Activated T-helper 17 cell treated with anti-CD3 and anti-CD28 coated beads, Interleukin-2, amount 50 U/mL, for 72 hours (primary cell): ENCODE data around the gene CDSN. TPM values are rescaled to one million over a fixed set of nuclear protein-coding genes. Genes with fewer than 3 reads are reported as not detected.
"Not testable (repeated sequence)": the region's sequence is repeated elsewhere in the genome, so short reads cannot be mapped to it uniquely, and the experiment has no call there.

Experiments
- ATAC-seq: fragments of 150-1000 bp; cut with Tn5 transposase; replicated peaks from 2 replicates; pipeline ENCODE4 v1.10.0; 2021; ENCODE audit warnings: mild to moderate bottlenecking, moderate library complexity
- H3K27ac Mint-ChIP-seq: one replicate; pipeline ENCODE4 v1.8.0; 2022; ENCODE audit warnings: mixed read lengths
- H3K27me3 Mint-ChIP-seq: one replicate; pipeline ENCODE4 v1.8.0; 2022; ENCODE audit warnings: mixed read lengths
- H3K36me3 Mint-ChIP-seq: one replicate; pipeline ENCODE4 v1.8.0; 2022; ENCODE audit warnings: low read depth, mild to moderate bottlenecking, mixed read lengths
- H3K4me1 Mint-ChIP-seq: one replicate; pipeline ENCODE4 v1.8.0; 2022; ENCODE audit warnings: mixed read lengths
- H3K4me3 Mint-ChIP-seq: one replicate; pipeline ENCODE4 v1.8.0; 2022; ENCODE audit warnings: mild to moderate bottlenecking, mixed read lengths
- H3K9me3 Mint-ChIP-seq: one replicate; pipeline ENCODE4 v1.8.0; 2022; ENCODE audit warnings: mixed read lengths
- total RNA-seq, 2 donors: library from RNA; stranded (reverse); gene quantifications; one replicate each; pipeline ENCODE4 v1.2.3, GENCODE V29; 2022

Gene CDSN
- total RNA-seq, result not detected

- H3K9me3 Mint-ChIP-seq, result no peaks in the 10 kb centered on the region
- peaks cover 3% of the 10 kb centered on the region for H3K4me1 Mint-ChIP-seq
- no peaks in the 10 kb centered on the region for H3K36me3 Mint-ChIP-seq
- no peak for ATAC-seq
- no peak within 1 kb of the TSS for H3K4me3 Mint-ChIP-seq
- H3K27ac Mint-ChIP-seq, result no peak within 1 kb of the TSS
- peaks cover 5% of the 10 kb centered on the region for H3K27me3 Mint-ChIP-seq
Observed at GRCh38 chr6:31120151-31120915, at the start of gene CDSN. TSS of gene CDSN (minus strand) at chr6:31120446. CDS start at chr6:31120419, 27 bp downstream.

GRCh38 chr6:31169123-31169857 is 49.0 kb upstream of the CDSN start:
- no peaks in the 10 kb centered on the region for H3K27me3 Mint-ChIP-seq
- no peak overlapping the region for H3K4me3 Mint-ChIP-seq
- no peak for ATAC-seq
- H3K4me1 Mint-ChIP-seq, result peaks cover 9% of the 10 kb centered on the region
- no peak overlapping the region for H3K27ac Mint-ChIP-seq
- H3K9me3 Mint-ChIP-seq, result no peaks in the 10 kb centered on the region
- H3K36me3 Mint-ChIP-seq, result no peaks in the 10 kb centered on the region

GRCh38 chr6:31168606-31169005 is 48.4 kb upstream of the CDSN start:
- H3K4me1 Mint-ChIP-seq, result peaks cover 9% of the 10 kb centered on the region
- peak overlapping the region; percentile 6 for H3K27ac Mint-ChIP-seq
- H3K9me3 Mint-ChIP-seq, result no peaks in the 10 kb centered on the region
- peaks cover 4% of the 10 kb centered on the region for H3K36me3 Mint-ChIP-seq
- H3K27me3 Mint-ChIP-seq, result no peaks in the 10 kb centered on the region
- ATAC-seq, result no peak
- H3K4me3 Mint-ChIP-seq, result no peak overlapping the region

- Mint-ChIP-seq H3K36me3 (peaks cover 30% of the 10 kb centered on the region), H3K27me3 (no peaks in the 10 kb centered on the region), H3K27ac (no peak overlapping the region), H3K4me3 (no peak overlapping the region), H3K4me1 (peaks cover 29% of the 10 kb centered on the region), H3K9me3 (no peaks in the 10 kb centered on the region)
- ATAC-seq, result no peak
Observed at GRCh38 chr6:31165986-31166385, 45.7 kb upstream of the CDSN start.

GRCh38 chr6:31165064-31165832 is 45.0 kb upstream of the CDSN start:
- ATAC-seq, result peak; percentile 74
- Mint-ChIP-seq H3K4me1 (peaks cover 29% of the 10 kb centered on the region), H3K27ac (peak overlapping the region; percentile 31), H3K4me3 (peak overlapping the region; percentile 34), H3K36me3 (peaks cover 37% of the 10 kb centered on the region)
- H3K9me3 Mint-ChIP-seq, H3K27me3 Mint-ChIP-seq: not testable (repeated sequence)

GRCh38 chr6:31164475-31165063 is 44.3 kb upstream of the CDSN start:
- ATAC-seq, H3K9me3 Mint-ChIP-seq, H3K27me3 Mint-ChIP-seq: not testable (repeated sequence)
- Mint-ChIP-seq H3K4me3 (peak overlapping the region; percentile 34), H3K4me1 (peaks cover 29% of the 10 kb centered on the region), H3K36me3 (peaks cover 44% of the 10 kb centered on the region), H3K27ac (peak overlapping the region; percentile 31)

GRCh38 chr6:31163922-31164321 is 43.7 kb upstream of the CDSN start:
- ATAC-seq, result no peak
- Mint-ChIP-seq H3K27me3 (no peaks in the 10 kb centered on the region), H3K9me3 (no peaks in the 10 kb centered on the region), H3K27ac (no peak overlapping the region), H3K4me3 (peak overlapping the region; percentile 6), H3K4me1 (peaks cover 29% of the 10 kb centered on the region), H3K36me3 (peaks cover 50% of the 10 kb centered on the region)

GRCh38 chr6:31162463-31163165 is 42.4 kb upstream of the CDSN start:
- Mint-ChIP-seq H3K27ac (no peak overlapping the region), H3K27me3 (no peaks in the 10 kb centered on the region), H3K4me3 (peak overlapping the region; percentile 3), H3K4me1 (peaks cover 29% of the 10 kb centered on the region), H3K9me3 (no peaks in the 10 kb centered on the region), H3K36me3 (peaks cover 64% of the 10 kb centered on the region)
- no peak for ATAC-seq

GRCh38 chr6:31161216-31162126 is 41.2 kb upstream of the CDSN start:
- Mint-ChIP-seq H3K36me3 (peaks cover 73% of the 10 kb centered on the region), H3K4me1 (peaks cover 29% of the 10 kb centered on the region), H3K27ac (no peak overlapping the region), H3K4me3 (peak overlapping the region; percentile 92), H3K27me3 (no peaks in the 10 kb centered on the region), H3K9me3 (no peaks in the 10 kb centered on the region)
- ATAC-seq, result no peak

- Mint-ChIP-seq H3K27ac (peak overlapping the region; percentile 76), H3K4me3 (peak overlapping the region; percentile 92), H3K9me3 (no peaks in the 10 kb centered on the region), H3K36me3 (peaks cover 95% of the 10 kb centered on the region), H3K27me3 (no peaks in the 10 kb centered on the region), H3K4me1 (peaks cover 20% of the 10 kb centered on the region)
- ATAC-seq, result peak; percentile 33
Observed at GRCh38 chr6:31158863-31159855, 38.9 kb upstream of the CDSN start.

GRCh38 chr6:31158140-31158862 is 38.1 kb upstream of the CDSN start, which contains the start of gene TCF19:
TSS of gene TCF19 (plus strand) at chr6:31158589. CDS start at chr6:31159470, 881 bp downstream.
- Mint-ChIP-seq H3K4me1 (peaks cover 19% of the 10 kb centered on the region), H3K27me3 (no peaks in the 10 kb centered on the region), H3K27ac (peak within 1 kb of the TSS; percentile 76), H3K9me3 (no peaks in the 10 kb centered on the region), H3K4me3 (peak within 1 kb of the TSS; percentile 92), H3K36me3 (peaks cover 90% of the 10 kb centered on the region)
- peak; percentile 95 for ATAC-seq
